Endothelial cell of umbilical vein (primary cell): ENCODE measurements around the gene PCNX4. TPM values are rescaled to one million over a fixed set of nuclear protein-coding genes. Genes with fewer than 3 reads are reported as not detected.

Experiments used
- BruUV-seq: library from RNA; stranded (reverse); fragments of 400-500 nt; replicated peaks from 2 replicates; lab custom pipeline; 2021; lab: Mats Ljungman, UMichigan
- CTCF ChIA-PET: fragments of 300-600, 350-600 bp; sonication (Branson Sonifier 250); formaldehyde crosslinking; loops from one replicate; lab custom pipeline; 2021; ENCODE audit warnings: antibody characterized with exemption, inconsistent platforms; lab: Charles Lee
- POLR2A ChIA-PET: fragments of 300-600, 350-600 bp; sonication (Branson Sonifier 250); formaldehyde crosslinking; loops from one replicate; lab custom pipeline; 2021; ENCODE audit warnings: antibody characterized with exemption, inconsistent platforms; lab: Charles Lee
- DNase-seq: peaks from one replicate; pipeline ENCODE4 v3.0.0-alpha.2; 2011; ENCODE audit warnings: low read depth, low spot score
- FAIRE-seq: peaks from 2 replicates; lab custom pipeline; 2011; peaks lifted over from hg19 to GRCh38; lab: Jason Lieb, UNC
- H2AFZ ChIP-seq: 2 replicates; pipeline ENCODE4 v1.6.0; 2012; ENCODE audit warnings: low read depth, low read length, control low read depth, inconsistent platforms
- H3K27ac ChIP-seq: 2 replicates; pipeline ENCODE4 v1.5.1; 2011; ENCODE audit warnings: low read depth, mild to moderate bottlenecking, control low read depth, low read length, moderate library complexity; ENCODE audit not compliant: insufficient read depth
- H3K27me3 ChIP-seq, 2 experiments: 2 replicates each; pipeline versions ENCODE4 v1.6.0 to v1.6.1; 2011; ENCODE audit warnings: low read length in 2 of 2, mixed read lengths in 1 of 2; ENCODE audit not compliant: control insufficient read depth in 2 of 2, insufficient read depth in 2 of 2
- H3K36me3 ChIP-seq, 2 experiments: 2 replicates in 1 of 2; 3 replicates in 1 of 2; pipeline ENCODE4 v1.5.1; 2011; ENCODE audit warnings: low read length in 2 of 2, mild to moderate bottlenecking in 1 of 2, moderate library complexity in 1 of 2; ENCODE audit not compliant: control insufficient read depth in 2 of 2, insufficient read depth in 2 of 2; ENCODE audit errors: extremely low read depth in 1 of 2
- H3K4me1 ChIP-seq: 3 replicates; pipeline ENCODE4 v1.5.1; 2011; ENCODE audit warnings: mild to moderate bottlenecking, low read length; ENCODE audit not compliant: control insufficient read depth, insufficient read depth; ENCODE audit errors: extremely low read depth
- H3K4me2 ChIP-seq: 2 replicates; pipeline ENCODE4 v1.6.1; 2011; ENCODE audit warnings: low read length, control low read depth, mixed read lengths; ENCODE audit not compliant: insufficient read depth
- H3K4me3 ChIP-seq, 3 experiments: fragments of 200-600 bp in 1 of 3; sonication (generic), shearing (Covaris generic) in 1 of 3; replicated peaks in 1 of 3; 2 replicates each; pipeline ENCODE4 v1.5.1; 2011 to 2016; ENCODE audit warnings: control low read depth in 3 of 3, low read length in 3 of 3, mild to moderate bottlenecking in 2 of 3, inconsistent platforms in 1 of 3, low read depth in 1 of 3, moderate library complexity in 1 of 3; ENCODE audit not compliant: insufficient read depth in 1 of 3
- H3K79me2 ChIP-seq: 2 replicates; pipeline ENCODE4 v1.6.0; 2012; ENCODE audit warnings: low read length, inconsistent platforms; ENCODE audit not compliant: control insufficient read depth, insufficient read depth
- H3K9ac ChIP-seq: replicated peaks from 2 replicates; pipeline ENCODE3; 2011; ENCODE audit warnings: low read length, control low read depth; ENCODE audit not compliant: insufficient read depth; ENCODE audit errors: extremely low read depth
- H3K9me1 ChIP-seq: replicated peaks from 3 replicates; pipeline ENCODE4 v1.6.0; 2011; ENCODE audit warnings: mild to moderate bottlenecking, low read length; ENCODE audit not compliant: control insufficient read depth, insufficient read depth; ENCODE audit errors: extremely low read depth
- H3K9me3 ChIP-seq: replicated peaks from 2 replicates; pipeline ENCODE4 v1.5.1; 2012; ENCODE audit warnings: low read length, inconsistent platforms; ENCODE audit not compliant: control insufficient read depth, insufficient read depth
- H4K20me1 ChIP-seq: replicated peaks from 2 replicates; pipeline ENCODE3; 2011; ENCODE audit warnings: mild to moderate bottlenecking, low read length; ENCODE audit not compliant: control insufficient read depth, insufficient read depth; ENCODE audit errors: extremely low read depth
- CTCF ChIP-seq, 2 donors: IDR thresholded peaks; 1 replicate in 1 of 2; 2 replicates in 1 of 2; pipeline ENCODE4 v1.5.1; 2011; ENCODE audit warnings: low read length in 2 of 2, mild to moderate bottlenecking in 2 of 2, moderate library complexity in 2 of 2, control low read depth in 1 of 2, inconsistent platforms in 1 of 2, low read depth in 1 of 2; ENCODE audit not compliant: insufficient read depth in 1 of 2; ENCODE audit errors: extremely low read depth in 1 of 2
- EZH2 ChIP-seq: IDR thresholded peaks from 2 replicates; pipeline ENCODE4 v1.6.1; 2012; ENCODE audit warnings: borderline replicate concordance, low read depth, mild to moderate bottlenecking, moderate library complexity, low read length, inconsistent platforms; ENCODE audit not compliant: severe bottlenecking
- FOS ChIP-seq: IDR thresholded peaks from 2 replicates; pipeline ENCODE4 v1.6.1; 2011; ENCODE audit warnings: mild to moderate bottlenecking, low read length, moderate library complexity, borderline replicate concordance; ENCODE audit not compliant: insufficient read depth
- GATA2 ChIP-seq: IDR thresholded peaks from 2 replicates; pipeline ENCODE4 v1.7.0; 2011; ENCODE audit warnings: low read depth, mild to moderate bottlenecking, moderate library complexity, mixed read lengths, low read length; ENCODE audit not compliant: insufficient read length, insufficient read depth
- JUN ChIP-seq: IDR thresholded peaks from 2 replicates; pipeline ENCODE4 v1.6.1; 2011; ENCODE audit warnings: borderline replicate concordance, low read depth; ENCODE audit not compliant: insufficient read length, insufficient read depth
- MAX ChIP-seq: IDR thresholded peaks from 2 replicates; pipeline ENCODE4 v1.6.1; 2011; ENCODE audit not compliant: insufficient read depth, insufficient read length
- MYC ChIP-seq: IDR thresholded peaks from one replicate; pipeline ENCODE4 v1.6.1; 2011; ENCODE audit warnings: mild to moderate bottlenecking, low read depth, low read length
- POLR2A ChIP-seq: IDR thresholded peaks from 2 replicates; pipeline ENCODE4 v1.6.1; 2012; ENCODE audit warnings: low read depth, mild to moderate bottlenecking, control low read depth, low read length
- POLR2AphosphoS5 ChIP-seq: IDR thresholded peaks from 2 replicates; pipeline ENCODE4 v1.6.1; 2012; ENCODE audit warnings: low read depth, mild to moderate bottlenecking, control low read depth, low read length, moderate library complexity; ENCODE audit not compliant: insufficient read depth
- dilution Hi-C: fragments of 300-500 bp; cut with MboI; formaldehyde crosslinking; loops from one replicate; pipeline ENCODE4 v1.15.0; 2019; ENCODE audit warnings: low sequenced_read_pairs; ENCODE audit not compliant: extremely low pct_ligation_motif_present
- intact Hi-C: fragments of 100-400 bp; cut with micrococcal nuclease; formaldehyde crosslinking; loops from one replicate; pipeline ENCODE4 v1.10.0; 2022
- polyA plus RNA-seq, 4 experiments: library from polyadenylated mRNA; depleted of rRNA in 3 of 4; stranded (reverse) in 3 of 4; unstranded in 1 of 4; fragments of >200 nt; gene quantifications; 2 replicates each; pipeline versions ENCODE4 v1.2.1 to v1.2.3, GENCODE V29; 2011 to 2012; ENCODE audit warnings: missing spikeins in 1 of 4
- total RNA-seq: library from RNA; stranded (reverse); gene quantifications from 2 replicates; pipeline ENCODE4 v1.2.3, GENCODE V29; 2021

Gene PCNX4
- total and polyA plus RNA-seq, 2 donors (not counting 3 experiments of a cell fraction or from before 2014, with no cell fraction given), result 35.5 to 51.6 TPM

GRCh38 chr14:60204843-60205774, 113.4 kb downstream of the PCNX4 start:
- no peak for TF ChIP-seq EZH2
- no peak for TF ChIP-seq CTCF (IDR thresholded peaks at IDR 0.05; ENCODE audit: extremely low read depth in 1 of 2, insufficient read depth in 1 of 2, low read depth in 1 of 2, low read length in 2 of 2)
- no peak for TF ChIP-seq POLR2A
- TF ChIP-seq GATA2, result no peak
- no peak for TF ChIP-seq MYC
- no peak for TF ChIP-seq JUN
- no peak for TF ChIP-seq MAX
- TF ChIP-seq FOS, result no peak
- no peak for TF ChIP-seq POLR2AphosphoS5
- ChIA-PET CTCF (interaction anchor here (1.2 to 1.3 kb wide), 2 partner anchors 21 to 127 kb away, joined by 3 read pairs; no protein-coding TSS in a partner anchor), POLR2A (no interaction called here)
- no peaks in the 10 kb centered on the region for H3K36me3 ChIP-seq
- intact Hi-C loops (no loop called here), dilution Hi-C loops (no loop called here)
- H3K27me3 ChIP-seq, result peaks cover 3 to 6% of the 10 kb centered on the region in 2 experiments
- H3K9me3 ChIP-seq, result no peaks in the 10 kb centered on the region
- H3K9ac ChIP-seq, result no peak overlapping the region
- no TSS peak for BruUV-seq
- no peak overlapping the region for H3K4me3 ChIP-seq
- no peak overlapping the region for H2AFZ ChIP-seq
- no peaks in the 10 kb centered on the region for H3K9me1 ChIP-seq
- H3K27ac ChIP-seq, result no peak overlapping the region
- H4K20me1 ChIP-seq, result no peaks in the 10 kb centered on the region
- no peaks in the 10 kb centered on the region for H3K4me1 ChIP-seq
- no peak for FAIRE-seq
- H3K4me2 ChIP-seq, result no peak overlapping the region
- H3K79me2 ChIP-seq, result no peaks in the 10 kb centered on the region
- DNase-seq, result no peak
